Left renal cortex interstitium (tissue), 4 donors: ENCODE results near the gene GOLGA6L26. TPM values are rescaled to one million over a fixed set of nuclear protein-coding genes. Genes with fewer than 3 reads are reported as not detected.
"Not testable (repeated sequence)": the region's sequence is repeated elsewhere in the genome, so short reads cannot be mapped to it uniquely, and the experiment has no call there.

Experiments
- DNase-seq, 4 donors: peaks; one replicate each; pipeline ENCODE4 v3.0.0-alpha.2; 2013; ENCODE audit warnings: low read depth in 4 of 4, low spot score in 2 of 4, missing footprints in 1 of 4
- polyA plus RNA-seq, 4 donors: library from polyadenylated mRNA; unstranded; fragments of 120-200 nt; gene quantifications; one replicate each; pipeline ENCODE4 v1.2.1, GENCODE V29; 2013; ENCODE audit not compliant: insufficient read length in 4 of 4

Gene GOLGA6L26, protein sequence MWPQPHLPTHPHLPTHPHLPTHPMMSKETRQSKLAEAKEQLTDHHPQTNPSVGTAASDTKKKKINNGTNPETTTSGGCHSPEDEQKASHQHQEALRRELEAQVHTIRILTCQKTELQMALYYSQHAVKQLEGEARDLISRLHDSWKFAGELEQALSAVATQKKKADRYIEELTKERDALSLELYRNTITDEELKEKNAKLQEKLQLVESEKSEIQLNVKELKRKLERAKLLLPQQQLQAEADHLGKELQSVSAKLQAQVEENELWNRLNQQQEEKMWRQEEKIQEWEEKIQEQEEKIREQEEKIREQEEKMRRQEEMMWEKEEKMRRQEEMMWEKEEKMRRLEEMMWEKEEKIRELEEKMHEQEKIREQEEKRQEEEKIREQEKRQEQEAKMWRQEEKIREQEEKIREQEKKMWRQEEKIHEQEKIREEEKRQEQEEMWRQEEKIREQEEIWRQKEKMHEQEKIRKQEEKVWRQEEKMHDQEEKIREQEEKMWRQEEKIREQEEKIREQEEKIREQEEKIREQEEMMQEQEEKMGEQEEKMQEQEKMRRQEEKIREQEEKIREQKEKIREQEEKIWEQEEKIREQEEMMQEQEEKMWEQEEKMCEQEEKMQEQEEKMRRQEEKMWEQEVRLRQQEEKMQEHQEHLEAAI
- polyA plus RNA-seq: not detected

DNA sequence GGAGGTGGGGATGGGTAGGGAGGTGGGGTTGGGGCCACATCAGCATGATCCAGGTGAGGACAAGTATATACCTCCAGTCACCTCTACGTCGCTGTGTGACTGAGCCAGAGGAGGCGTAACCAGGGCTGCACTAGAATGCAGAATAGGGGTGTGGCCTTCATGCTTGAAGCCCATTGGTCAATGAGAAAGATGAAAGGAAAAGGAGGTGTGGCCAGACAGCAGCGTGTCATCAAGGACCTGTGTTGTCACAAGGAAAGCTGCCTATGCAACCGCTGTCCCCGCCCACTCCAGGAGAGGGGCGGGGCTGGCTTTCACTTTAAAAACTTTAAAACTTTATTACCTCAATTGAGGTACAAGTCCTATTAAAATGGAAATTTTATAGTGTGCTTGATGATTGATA lies at the start of gene GOLGA6L26:
TSS of gene GOLGA6L26 (minus strand) at position 101 of the 400 bp plus-strand sequence. CDS start at position 40, 61 bp downstream.
- DNase-seq: not testable (repeated sequence)

GRCh38 chr15:23381192-23381591 lies 47.2 kb upstream of the GOLGA6L26 start:
- not testable (repeated sequence) for DNase-seq

DNA sequence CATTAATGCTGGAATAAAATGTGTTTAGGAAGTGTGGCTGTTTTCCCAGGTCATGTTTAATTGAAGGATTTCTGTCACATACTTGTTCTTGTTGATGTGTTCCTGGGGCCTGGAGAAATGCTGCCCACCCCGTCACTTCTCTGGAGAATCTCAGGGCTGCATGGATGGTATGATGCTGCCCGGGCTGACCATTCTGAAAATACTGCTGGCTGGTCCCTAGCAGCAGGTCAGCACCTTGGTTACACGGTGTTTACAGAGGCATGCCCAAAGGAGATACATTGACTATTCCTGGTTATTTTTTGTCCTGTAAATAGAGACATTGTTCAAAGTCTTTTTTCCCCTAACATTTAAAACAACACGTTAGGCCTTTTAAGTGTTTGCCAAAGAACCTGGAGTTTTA lies 46.7 kb upstream of the GOLGA6L26 start:
- DNase-seq: not testable (repeated sequence)

DNA sequence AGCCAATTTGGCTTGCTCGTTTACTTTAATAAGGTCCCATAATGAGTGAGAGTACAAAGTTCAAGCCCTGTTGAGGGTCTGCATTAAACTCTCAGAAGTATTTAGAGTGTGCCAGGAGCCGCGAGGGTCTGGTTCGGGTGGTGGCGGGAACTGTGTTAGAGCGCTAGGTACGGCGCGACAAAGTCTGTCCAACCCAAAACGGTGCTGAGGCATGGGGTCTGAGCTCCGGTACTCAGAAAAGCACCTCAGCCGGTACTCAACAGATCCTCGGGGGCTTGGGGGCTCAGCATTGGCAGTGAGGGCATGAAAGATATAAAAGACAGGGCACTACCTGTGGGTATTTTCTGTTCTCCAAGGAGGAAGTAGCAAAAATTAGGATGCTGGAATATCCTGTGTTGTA lies 45.0 kb upstream of the GOLGA6L26 start:
- not testable (repeated sequence) for DNase-seq

DNA sequence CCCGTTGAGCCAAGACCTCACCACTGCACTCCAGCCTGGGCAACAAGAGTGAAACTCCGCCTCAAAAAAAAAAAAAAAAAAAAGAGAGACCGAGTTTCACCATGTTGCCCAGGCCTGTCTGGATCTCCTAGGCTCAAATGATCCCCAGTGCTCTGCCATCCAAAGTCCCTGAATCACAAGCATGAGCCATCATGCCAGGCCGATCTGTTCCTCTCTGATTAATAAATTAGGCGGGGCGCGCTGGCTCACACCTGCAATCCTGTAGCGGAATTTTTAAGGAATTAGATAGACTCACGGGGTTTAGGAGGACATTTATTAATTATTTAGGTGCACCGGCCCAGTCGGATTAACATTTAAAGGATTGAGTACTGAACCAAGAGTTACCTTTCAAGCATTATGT lies 40.2 kb upstream of the GOLGA6L26 start:
- DNase-seq: not testable (repeated sequence)

DNA sequence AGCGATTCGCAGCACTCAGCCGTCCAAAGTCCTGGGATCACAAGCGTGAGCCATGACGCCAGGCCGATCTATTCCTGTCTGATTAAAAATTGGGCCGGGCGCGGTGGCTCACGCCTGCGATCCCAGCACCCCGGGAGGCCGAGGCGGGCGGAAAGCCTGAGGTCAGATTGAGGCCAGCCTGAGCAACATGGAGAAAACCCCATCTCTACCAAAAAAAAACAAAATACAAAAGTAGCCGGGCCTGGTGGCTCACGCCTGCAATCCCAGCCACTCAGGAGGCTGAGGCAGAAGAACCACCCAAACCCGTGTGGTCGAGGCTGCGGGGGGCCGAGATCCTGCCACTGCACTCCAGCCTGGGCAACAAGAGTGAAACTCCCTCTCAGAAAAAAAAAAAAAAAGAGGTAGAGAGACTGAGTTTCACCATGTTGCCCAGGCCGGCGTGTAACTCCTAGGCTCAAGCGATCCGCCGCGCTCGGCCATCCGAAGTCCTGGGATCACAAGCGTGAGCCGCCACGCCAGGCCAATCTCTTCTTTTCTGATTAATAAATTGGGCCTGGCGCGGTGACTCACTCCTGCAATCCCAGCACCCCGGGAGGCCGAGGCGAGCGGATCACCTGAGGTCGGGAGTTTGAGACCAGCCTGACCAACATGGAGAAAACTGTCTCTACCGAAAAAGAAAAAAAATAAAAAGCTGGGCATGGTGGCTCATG lies 39.0 kb upstream of the GOLGA6L26 start:
- DNase-seq: not testable (repeated sequence)

GRCh38 chr15:23372284-23372683 lies 38.3 kb upstream of the GOLGA6L26 start:
- DNase-seq: no peak

GRCh38 chr15:23371868-23372267 lies 37.9 kb upstream of the GOLGA6L26 start:
- not testable (repeated sequence) for DNase-seq

- DNase-seq: not testable (repeated sequence)
Measured at GRCh38 chr15:23371134-23371533, 37.1 kb upstream of the GOLGA6L26 start.

DNA sequence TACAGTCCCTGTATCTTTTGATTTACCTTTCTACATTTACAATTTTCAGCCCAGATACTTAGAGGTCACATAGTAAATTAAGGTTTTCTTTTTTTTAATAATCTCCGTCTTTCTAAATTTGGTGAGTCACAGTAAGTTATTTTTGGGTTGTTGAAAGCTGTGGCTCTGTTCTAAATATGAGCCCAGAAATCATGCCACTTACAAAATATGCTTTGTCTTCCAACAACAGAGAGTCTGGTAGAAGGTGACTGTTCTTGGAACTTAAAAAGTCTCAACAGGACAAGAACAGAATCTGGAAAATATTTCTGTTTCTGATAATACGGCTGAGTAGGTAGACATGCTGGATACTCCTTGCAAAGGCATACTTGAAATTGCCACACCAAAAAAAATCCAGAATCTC lies 36.6 kb upstream of the GOLGA6L26 start:
- DNase-seq: no peak

GRCh38 chr15:23364261-23364660 lies 30.3 kb upstream of the GOLGA6L26 start:
- DNase-seq: not testable (repeated sequence)

- not testable (repeated sequence) for DNase-seq
Measured at GRCh38 chr15:23362622-23363021, 28.6 kb upstream of the GOLGA6L26 start.

DNA sequence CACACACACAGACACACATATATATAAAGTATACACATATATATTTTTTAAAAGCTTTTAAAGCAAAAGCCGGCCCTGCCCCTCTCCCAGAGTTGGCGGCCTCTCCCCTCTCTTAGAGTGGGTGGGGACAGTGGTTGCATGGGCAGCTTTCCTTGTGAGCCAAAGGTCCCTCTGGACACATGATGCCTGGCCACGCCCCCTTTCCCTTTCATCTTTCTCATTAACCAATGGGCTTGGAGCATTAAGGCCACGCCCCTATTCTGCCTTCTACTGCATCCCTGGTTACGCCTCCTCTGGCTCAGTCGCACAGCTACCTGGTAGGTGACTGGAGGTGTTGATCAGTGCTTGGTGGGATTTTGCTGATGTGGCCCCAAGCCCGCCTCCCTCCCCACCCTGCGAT lies 20.5 kb upstream of the GOLGA6L26 start, which contains the start of gene GOLGA8S:
TSS of gene GOLGA8S (plus strand) at position 301 of the 400 bp plus-strand sequence. CDS start at position 363, 62 bp downstream.
- not testable (repeated sequence) for DNase-seq

GRCh38 chr15:23311233-23311632 lies 22.8 kb downstream of the GOLGA6L26 start:
- not testable (repeated sequence) for DNase-seq

DNA sequence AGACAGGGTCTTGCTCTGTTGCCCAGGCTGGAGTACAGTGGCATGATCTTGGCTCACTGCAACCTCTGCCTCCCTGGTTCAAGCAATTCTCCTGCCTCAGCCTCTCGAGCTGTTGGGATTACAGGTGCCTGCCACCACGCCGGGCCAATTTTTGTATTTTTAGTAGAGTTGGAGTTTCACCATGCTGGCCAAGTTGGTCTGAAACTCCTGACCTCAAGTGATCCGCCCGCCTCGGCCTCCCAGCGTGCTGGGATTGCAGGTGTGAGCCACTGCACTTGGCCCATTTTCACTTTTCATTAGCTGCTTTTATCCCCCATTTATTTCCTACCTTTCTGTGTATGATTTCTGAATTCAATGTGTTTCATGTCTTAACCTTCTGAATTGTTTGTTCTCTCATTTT lies 28.1 kb downstream of the GOLGA6L26 start:
- not testable (repeated sequence) for DNase-seq

- not testable (repeated sequence) for DNase-seq
Measured at GRCh38 chr15:23304805-23305204, 29.2 kb downstream of the GOLGA6L26 start.

DNA sequence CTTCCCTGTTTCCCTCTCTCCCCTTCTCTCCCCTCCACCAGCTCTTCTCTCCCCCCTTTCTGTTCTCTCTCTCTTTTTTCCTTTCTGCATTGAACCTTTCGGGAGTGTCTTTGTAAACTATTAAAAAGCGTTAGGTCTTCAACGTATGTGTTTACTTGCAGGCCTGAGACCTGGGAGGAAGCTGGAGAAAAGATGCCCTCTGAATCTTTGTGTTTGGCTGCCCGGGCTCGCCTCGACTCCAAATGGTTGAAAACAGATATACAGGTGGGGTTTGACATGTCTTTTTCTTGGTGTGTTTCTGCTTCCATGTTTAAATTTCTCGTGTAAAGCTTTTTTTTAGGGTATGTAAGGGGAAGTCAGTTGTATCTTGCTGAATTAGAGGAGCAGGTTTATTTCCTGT lies 29.7 kb downstream of the GOLGA6L26 start:
- not testable (repeated sequence) for DNase-seq

GRCh38 chr15:23303654-23304053 lies 30.3 kb downstream of the GOLGA6L26 start:
- not testable (repeated sequence) for DNase-seq

DNA sequence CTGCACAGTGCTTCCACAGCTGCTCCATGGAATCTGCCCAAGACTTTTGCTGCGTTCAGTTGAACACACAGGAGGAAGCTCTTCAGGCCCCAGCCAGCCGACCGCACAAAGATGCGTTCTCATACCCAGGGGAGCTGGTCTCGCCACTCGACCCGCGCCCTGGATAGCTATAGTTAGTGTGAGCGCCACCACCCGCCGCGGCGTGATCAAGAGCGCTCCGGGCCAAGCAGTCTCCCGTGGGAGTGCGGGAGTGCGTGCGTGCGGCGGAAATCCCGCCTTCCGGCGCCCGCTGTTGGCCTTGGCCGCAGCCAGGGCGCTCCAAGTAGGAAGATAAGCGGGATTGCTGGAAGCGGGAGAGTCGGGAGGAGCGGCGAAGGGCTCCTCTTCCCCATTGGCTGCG lies 30.8 kb downstream of the GOLGA6L26 start:
- not testable (repeated sequence) for DNase-seq
